A549 (cell line): ENCODE measurements around the gene SEMA5A. TPM values are rescaled to one million over a fixed set of nuclear protein-coding genes. Genes with fewer than 3 reads are reported as not detected.

Experiments
- ATAC-seq, 2 experiments: fragments of 200-7000 bp in 1 of 2; fragments of >200 bp in 1 of 2; cut with Nextera tagmentation in 1 of 2; cut with Tn5 transposase in 1 of 2; 3 replicates each; pipeline versions ENCODE4 v1.8.0 to v1.9.1; 2018 to 2020; ENCODE audit warnings: mild to moderate bottlenecking in 1 of 2, moderate library complexity in 1 of 2
- CTCF ChIA-PET: fragments of 300-600 bp; sonication (Branson Sonifier 250); formaldehyde crosslinking; extraction: SDS; loops from one replicate; lab custom pipeline; 2021; ENCODE audit warnings: antibody characterized with exemption, inconsistent platforms; lab: Yijun Ruan, JAX
- POLR2A ChIA-PET: fragments of 350-600 bp; formaldehyde crosslinking; extraction: SDS; loops from one replicate; lab custom pipeline; 2021; ENCODE audit warnings: antibody characterized with exemption, inconsistent platforms; lab: Yijun Ruan, JAX
- DNase-seq, 2 experiments: peaks; one replicate each; pipeline versions ENCODE4 v3.0.0 to v3.0.0-alpha.2; 2011 to 2016; ENCODE audit warnings: low read depth in 1 of 2, low spot score in 1 of 2
- FAIRE-seq: peaks from 2 replicates; lab custom pipeline; 2011; peaks lifted over from hg19 to GRCh38; lab: Jason Lieb, UNC
- H3K27ac ChIP-seq, 2 experiments: fragments of >200 bp; sonication (Bioruptor Twin); formaldehyde crosslinking; 3 replicates each; pipeline ENCODE4 v1.5.1; 2016 to 2017
- H3K4me1 ChIP-seq: fragments of >200 bp; sonication (Bioruptor Twin); formaldehyde crosslinking; 3 replicates; pipeline ENCODE4 v1.6.1; 2016
- H3K4me2 ChIP-seq: fragments of >200 bp; sonication (Bioruptor Twin); formaldehyde crosslinking; 3 replicates; pipeline ENCODE4 v1.6.1; 2016
- H3K4me3 ChIP-seq: fragments of >200 bp; sonication (Bioruptor Twin); formaldehyde crosslinking; 3 replicates; pipeline ENCODE4 v1.5.1; 2016
- H3K9me3 ChIP-seq: fragments of >200 bp; sonication (Bioruptor Twin); formaldehyde crosslinking; 3 replicates; pipeline ENCODE4 v1.6.1; 2016
- ATOH8 ChIP-seq: fragments of 250-450 bp; sonication (Bioruptor Pico); IDR thresholded peaks from 2 replicates; pipeline ENCODE4 v1.5.0; 2020; ENCODE audit warnings: low read depth, mild to moderate bottlenecking, moderate library complexity
- BHLHE40 ChIP-seq: IDR thresholded peaks from 2 replicates; pipeline ENCODE4 v1.6.1; 2012; ENCODE audit warnings: low read depth, low read length, inconsistent platforms
- CBX2 ChIP-seq: fragments of 200-600 bp; sonication (generic); IDR thresholded peaks from 2 replicates; pipeline ENCODE4 v1.6.1; 2016; ENCODE audit warnings: low read depth, mild to moderate bottlenecking, borderline replicate concordance
- CEBPB ChIP-seq, 2 experiments: fragments of >200 bp in 1 of 2; sonication (Bioruptor Twin) in 1 of 2; formaldehyde crosslinking in 1 of 2; IDR thresholded peaks; 2 replicates each; pipeline ENCODE4 v1.6.1; 2012 to 2016
- EP300 ChIP-seq, 2 experiments: fragments of >200 bp; sonication (Bioruptor Twin); formaldehyde crosslinking; IDR thresholded peaks; 2 replicates in 1 of 2; 3 replicates in 1 of 2; pipeline ENCODE4 v1.6.1; 2016 to 2017
- FOSL2 ChIP-seq, 2 experiments: fragments of 450-650 bp in 1 of 2; fragments of >200 bp in 1 of 2; sonication (Bioruptor Twin) in 1 of 2; formaldehyde crosslinking; IDR thresholded peaks; 2 replicates each; pipeline versions ENCODE4 v1.5.0 to v1.6.1; 2016 to 2020; ENCODE audit warnings: mild to moderate bottlenecking in 1 of 2, moderate library complexity in 1 of 2
- FOXS1 ChIP-seq: fragments of 250-450 bp; sonication (Bioruptor Pico); IDR thresholded peaks from 2 replicates; pipeline ENCODE4 v1.5.0; 2020; ENCODE audit warnings: mild to moderate bottlenecking, moderate library complexity
- GATA3 ChIP-seq: IDR thresholded peaks from 2 replicates; pipeline ENCODE4 v1.6.1; 2012; ENCODE audit warnings: borderline replicate concordance
- HDAC2 ChIP-seq: fragments of 200-600 bp; sonication (generic); IDR thresholded peaks from 2 replicates; pipeline ENCODE4 v1.6.1; 2016
- HEYL ChIP-seq: fragments of 250-450 bp; sonication (Bioruptor Pico); IDR thresholded peaks from 2 replicates; pipeline ENCODE4 v1.8.0; 2021; ENCODE audit warnings: mild to moderate bottlenecking, moderate library complexity
- HOXA7 ChIP-seq: fragments of 250-450 bp; sonication (Bioruptor Pico); IDR thresholded peaks from 2 replicates; pipeline ENCODE4 v1.5.0; 2020; ENCODE audit warnings: mild to moderate bottlenecking, moderate library complexity
- HOXB13 ChIP-seq: fragments of 250-450 bp; sonication (Bioruptor Pico); IDR thresholded peaks from 2 replicates; pipeline ENCODE4 v1.5.0; 2020; ENCODE audit warnings: low read depth, mild to moderate bottlenecking, moderate library complexity
- HOXB5 ChIP-seq: fragments of 250-450 bp; sonication (Bioruptor Pico); IDR thresholded peaks from 2 replicates; pipeline ENCODE4 v1.5.0; 2020; ENCODE audit warnings: mild to moderate bottlenecking, moderate library complexity
- JUN ChIP-seq, 2 experiments: fragments of >200 bp; sonication (Bioruptor Twin); formaldehyde crosslinking; IDR thresholded peaks; 2 replicates in 1 of 2; 3 replicates in 1 of 2; pipeline ENCODE4 v1.6.1; 2016 to 2017
- JUNB ChIP-seq: fragments of >200 bp; sonication (Bioruptor Twin); formaldehyde crosslinking; IDR thresholded peaks from 2 replicates; pipeline ENCODE4 v1.6.1; 2016
- KDM5A ChIP-seq: fragments of 200-600 bp; sonication (generic); IDR thresholded peaks from 2 replicates; pipeline ENCODE4 v1.6.1; 2016; ENCODE audit warnings: antibody characterized with exemption, mild to moderate bottlenecking
- NPAS2 ChIP-seq: fragments of 250-450 bp; sonication (Bioruptor Pico); IDR thresholded peaks from 2 replicates; pipeline ENCODE4 v1.8.0; 2022; ENCODE audit warnings: mild to moderate bottlenecking, moderate library complexity, borderline replicate concordance
- PHF8 ChIP-seq: fragments of 200-600 bp; sonication (generic); IDR thresholded peaks from 2 replicates; pipeline ENCODE4 v1.6.1; 2016; ENCODE audit warnings: low read depth, mild to moderate bottlenecking, antibody characterized with exemption, moderate library complexity, borderline replicate concordance
- POLR2A ChIP-seq: IDR thresholded peaks from 2 replicates; pipeline ENCODE4 v1.6.1; 2012; ENCODE audit warnings: mild to moderate bottlenecking, low read length
- POLR2AphosphoS2 ChIP-seq: conservative IDR thresholded peaks from 2 replicates; pipeline ENCODE4 v1.6.1; 2012; ENCODE audit warnings: low read length, improper control_type of control experiment, inconsistent platforms
- RAD21 ChIP-seq, 2 experiments: fragments of >200 bp in 1 of 2; sonication (Bioruptor Twin) in 1 of 2; formaldehyde crosslinking in 1 of 2; IDR thresholded peaks in 1 of 2; conservative IDR thresholded peaks in 1 of 2; 2 replicates in 1 of 2; 3 replicates in 1 of 2; pipeline ENCODE4 v1.6.1; 2012 to 2018; ENCODE audit warnings: inconsistent platforms in 1 of 2
- RCOR1 ChIP-seq: fragments of 150-350 bp; IDR thresholded peaks from 2 replicates; pipeline ENCODE4 v1.6.1; 2014; ENCODE audit warnings: antibody characterized with exemption, low read length, low read depth
- SMC3 ChIP-seq: fragments of >200 bp; sonication (Bioruptor Twin); formaldehyde crosslinking; IDR thresholded peaks from 3 replicates; pipeline ENCODE4 v1.6.1; 2018; ENCODE audit warnings: inconsistent platforms
- SREBF2 ChIP-seq: fragments of 450-650 bp; IDR thresholded peaks from 2 replicates; pipeline ENCODE4 v1.6.1; 2014; ENCODE audit warnings: mild to moderate bottlenecking, moderate library complexity
- TFCP2L1 ChIP-seq: fragments of 250-450 bp; sonication (Bioruptor Pico); IDR thresholded peaks from 2 replicates; pipeline ENCODE4 v1.5.0; 2021; ENCODE audit warnings: mild to moderate bottlenecking
- ZNF302 ChIP-seq: fragments of 250-450 bp; sonication (Bioruptor Pico); IDR thresholded peaks from 2 replicates; pipeline ENCODE4 v1.9.0; 2021; ENCODE audit warnings: inconsistent platforms, mild to moderate bottlenecking, moderate library complexity
- ZSCAN20 ChIP-seq: fragments of 250-450 bp; sonication (Bioruptor Pico); IDR thresholded peaks from 2 replicates; pipeline ENCODE4 v1.8.0; 2022; ENCODE audit warnings: mild to moderate bottlenecking, moderate library complexity
- WGBS: methylation state at CpG from one replicate; pipeline ENCODE4 v1.1.6; 2017; ENCODE audit errors: missing lambda C conversion rate; 5-methylcytosine and 5-hydroxymethylcytosine counted together
- polyA plus RNA-seq, 4 experiments: library from polyadenylated mRNA; depleted of rRNA in 3 of 4; stranded (reverse); fragments of >200 nt; fragmentation: RNase III in 1 of 4; extraction: RNeasy Plus Mini Kit Qiagen cat#74134 plus additional on column Dnase treatment in 1 of 4; gene quantifications; 2 replicates in 3 of 4; 3 replicates in 1 of 4; pipeline ENCODE4 v1.2.3, GENCODE V29; 2011 to 2017
- TF ChIP-seq, protein P1 (sequence below): fragments of 200-600 bp; sonication (generic); IDR thresholded peaks from 2 replicates; pipeline ENCODE4 v1.6.1; 2016; ENCODE audit warnings: antibody characterized with exemption, mild to moderate bottlenecking, moderate library complexity
- TF ChIP-seq, protein P2 (sequence below): IDR thresholded peaks from 2 replicates; pipeline ENCODE4 v1.6.1; 2012

The SEMA5A gene
- polyA plus RNA-seq, 2 of the 4 experiments (the other 2 are of a cell fraction), result not detected

DNA sequence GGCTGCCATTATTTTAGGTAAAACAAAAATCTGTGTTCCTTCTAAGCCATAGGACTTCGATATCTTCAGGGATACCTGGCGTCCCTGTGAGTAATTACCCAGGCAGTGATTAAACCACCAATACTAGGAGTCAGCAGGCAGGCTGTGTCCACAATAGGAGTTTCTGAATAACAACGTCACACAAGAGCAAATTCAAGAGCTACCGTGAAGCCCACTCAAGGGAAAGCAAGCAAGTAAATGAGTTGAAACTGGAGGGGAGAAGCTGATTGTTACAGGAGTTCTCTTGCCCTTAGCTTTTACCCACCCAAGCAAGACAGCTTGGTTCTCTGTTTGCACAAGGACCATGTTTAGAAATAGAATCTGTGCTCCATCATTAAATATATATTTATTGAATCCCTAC is 50.8 kb downstream of the SEMA5A start:
- no peak for FAIRE-seq
- Histone ChIP-seq H3K4me2 (no peak overlapping the region), H3K4me1 (no peaks in the 10 kb centered on the region), H3K9me3 (no peaks in the 10 kb centered on the region), H3K4me3 (no peak overlapping the region), H3K27ac (no peak overlapping the region)
- 17% methylated on average over 4 of the region's 4 CpGs for WGBS
- CTCF ChIA-PET, result no interaction called here
- DNase-seq, result no peak
- POLR2A ChIA-PET, result no interaction called here
- no peak for TF ChIP-seq KDM5A
- TF ChIP-seq ZSCAN20 (CRISPR knock-in tag), result no peak
- no peak for TF ChIP-seq TFCP2L1 (CRISPR knock-in tag)
- TF ChIP-seq CEBPB (IDR thresholded peaks at IDR 0.05), result no peak
- ATAC-seq, result no peak

GRCh38 chr5:9494301-9494700 is 51.6 kb downstream of the SEMA5A start:
- ATAC-seq (no peak), FAIRE-seq (no peak), DNase-seq (no peak)
- POLR2A ChIA-PET, result no interaction called here
- 53% methylated on average over 3 of the region's 3 CpGs for WGBS
- Histone ChIP-seq H3K4me3 (no peak overlapping the region), H3K4me2 (no peak overlapping the region), H3K4me1 (no peaks in the 10 kb centered on the region), H3K9me3 (no peaks in the 10 kb centered on the region), H3K27ac (no peak overlapping the region)
- CTCF ChIA-PET, result no interaction called here
- TF ChIP-seq POLR2A (no peak), HEYL (CRISPR knock-in tag) (no peak), SMC3 (no peak), HOXB5 (CRISPR knock-in tag) (no peak)

- no peak for DNase-seq
- no peaks in the 10 kb centered on the region for H3K9me3 ChIP-seq
- H3K4me3 ChIP-seq, result no peak overlapping the region
- ChIA-PET CTCF (no interaction called here), POLR2A (no interaction called here)
- no peak for FAIRE-seq
- H3K4me2 ChIP-seq, result no peak overlapping the region
- TF ChIP-seq PHF8, result no peak
- no peak for TF ChIP-seq FOSL2 (IDR thresholded peaks at IDR 0.05)
- no peak for TF ChIP-seq FOSL2 (CRISPR knock-in tag; IDR thresholded peaks at IDR 0.05)
- no peak for TF ChIP-seq SMC3
- TF ChIP-seq CEBPB (IDR thresholded peaks at IDR 0.05), result no peak
- TF ChIP-seq JUN (IDR thresholded peaks at IDR 0.05), result no peak
- TF ChIP-seq RCOR1, result no peak
- TF ChIP-seq FOXS1 (CRISPR knock-in tag), result no peak
- no peak for TF ChIP-seq ZNF302 (CRISPR knock-in tag)
- TF ChIP-seq HOXB13, result no peak
- no peak for TF ChIP-seq GATA3
- no peak for TF ChIP-seq RAD21 (conservative IDR thresholded peaks at IDR 0.05 in 1 of 2, IDR thresholded peaks at IDR 0.05 in 1 of 2)
- TF ChIP-seq SREBF2, result no peak
- TF ChIP-seq JUNB, result no peak
- TF ChIP-seq TFCP2L1 (CRISPR knock-in tag), result no peak
- no peak for TF ChIP-seq ATOH8 (CRISPR knock-in tag)
- no peak for ATAC-seq
- no peaks in the 10 kb centered on the region for H3K4me1 ChIP-seq
- WGBS, result 0% methylated on average over 2 of the region's 2 CpGs
- H3K27ac ChIP-seq, result no peak overlapping the region
Observed at GRCh38 chr5:9490494-9491097, 55.3 kb downstream of the SEMA5A start.

GRCh38 chr5:9483779-9484178 is 62.1 kb downstream of the SEMA5A start:
- FAIRE-seq (no peak), ATAC-seq (no peak), DNase-seq (no peak)
- no peak overlapping the region for H3K4me3 ChIP-seq
- no peak overlapping the region for H3K4me2 ChIP-seq
- WGBS, result 45% methylated on average over 3 of the region's 3 CpGs
- POLR2A ChIA-PET, result no interaction called here
- no peaks in the 10 kb centered on the region for H3K9me3 ChIP-seq
- CTCF ChIA-PET, result interaction anchor here (0.6 kb wide), 1 partner anchor 341 kb away, joined by 3 read pairs; no protein-coding TSS in a partner anchor
- no peaks in the 10 kb centered on the region for H3K4me1 ChIP-seq
- H3K27ac ChIP-seq, result no peak overlapping the region
- TF ChIP-seq POLR2A (no peak), HOXA7 (CRISPR knock-in tag) (no peak), HDAC2 (no peak), KDM5A (no peak), CBX2 (no peak), NPAS2 (no peak), BHLHE40 (no peak), CEBPB (IDR thresholded peaks at IDR 0.05) (no peak), EP300 (IDR thresholded peaks at IDR 0.05) (no peak), POLR2AphosphoS2 (no peak), SMC3 (no peak), FOXS1 (CRISPR knock-in tag) (no peak), JUN (IDR thresholded peaks at IDR 0.05) (no peak)
- TF ChIP-seq, protein P1, sequence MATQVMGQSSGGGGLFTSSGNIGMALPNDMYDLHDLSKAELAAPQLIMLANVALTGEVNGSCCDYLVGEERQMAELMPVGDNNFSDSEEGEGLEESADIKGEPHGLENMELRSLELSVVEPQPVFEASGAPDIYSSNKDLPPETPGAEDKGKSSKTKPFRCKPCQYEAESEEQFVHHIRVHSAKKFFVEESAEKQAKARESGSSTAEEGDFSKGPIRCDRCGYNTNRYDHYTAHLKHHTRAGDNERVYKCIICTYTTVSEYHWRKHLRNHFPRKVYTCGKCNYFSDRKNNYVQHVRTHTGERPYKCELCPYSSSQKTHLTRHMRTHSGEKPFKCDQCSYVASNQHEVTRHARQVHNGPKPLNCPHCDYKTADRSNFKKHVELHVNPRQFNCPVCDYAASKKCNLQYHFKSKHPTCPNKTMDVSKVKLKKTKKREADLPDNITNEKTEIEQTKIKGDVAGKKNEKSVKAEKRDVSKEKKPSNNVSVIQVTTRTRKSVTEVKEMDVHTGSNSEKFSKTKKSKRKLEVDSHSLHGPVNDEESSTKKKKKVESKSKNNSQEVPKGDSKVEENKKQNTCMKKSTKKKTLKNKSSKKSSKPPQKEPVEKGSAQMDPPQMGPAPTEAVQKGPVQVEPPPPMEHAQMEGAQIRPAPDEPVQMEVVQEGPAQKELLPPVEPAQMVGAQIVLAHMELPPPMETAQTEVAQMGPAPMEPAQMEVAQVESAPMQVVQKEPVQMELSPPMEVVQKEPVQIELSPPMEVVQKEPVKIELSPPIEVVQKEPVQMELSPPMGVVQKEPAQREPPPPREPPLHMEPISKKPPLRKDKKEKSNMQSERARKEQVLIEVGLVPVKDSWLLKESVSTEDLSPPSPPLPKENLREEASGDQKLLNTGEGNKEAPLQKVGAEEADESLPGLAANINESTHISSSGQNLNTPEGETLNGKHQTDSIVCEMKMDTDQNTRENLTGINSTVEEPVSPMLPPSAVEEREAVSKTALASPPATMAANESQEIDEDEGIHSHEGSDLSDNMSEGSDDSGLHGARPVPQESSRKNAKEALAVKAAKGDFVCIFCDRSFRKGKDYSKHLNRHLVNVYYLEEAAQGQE, result no peak
- TF ChIP-seq, protein P2, sequence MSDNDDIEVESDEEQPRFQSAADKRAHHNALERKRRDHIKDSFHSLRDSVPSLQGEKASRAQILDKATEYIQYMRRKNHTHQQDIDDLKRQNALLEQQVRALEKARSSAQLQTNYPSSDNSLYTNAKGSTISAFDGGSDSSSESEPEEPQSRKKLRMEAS, result no peak
